Mesenchymal stem cell (in vitro differentiated cells and primary cell): ENCODE measurements around the gene SLC16A5.

ENCODE experiments used
- DNase-seq: peaks from one replicate; pipeline ENCODE4 v3.0.0-alpha.2; 2013
- H2AFZ ChIP-seq: one replicate; pipeline ENCODE4 v1.6.1; 2013; ENCODE audit warnings: low read depth, mild to moderate bottlenecking, control low read depth, inconsistent platforms, low read length, moderate library complexity
- H2AK5ac ChIP-seq: 2 replicates; pipeline ENCODE4 v1.6.1; 2013; ENCODE audit warnings: low read length, moderate library complexity, mild to moderate bottlenecking, inconsistent platforms; ENCODE audit not compliant: severe bottlenecking
- H2BK120ac ChIP-seq: one replicate; pipeline ENCODE4 v1.6.1; 2013; ENCODE audit warnings: low read depth, mild to moderate bottlenecking, inconsistent platforms, low read length, moderate library complexity
- H2BK12ac ChIP-seq, 2 experiments: one replicate each; pipeline ENCODE4 v1.6.1; 2013; ENCODE audit warnings: inconsistent platforms in 2 of 2, low read length in 2 of 2, mild to moderate bottlenecking in 2 of 2, moderate library complexity in 2 of 2, control low read depth in 1 of 2
- H2BK15ac ChIP-seq: one replicate; pipeline ENCODE4 v1.6.1; 2013; ENCODE audit warnings: mild to moderate bottlenecking, low read depth, inconsistent platforms; ENCODE audit not compliant: poor library complexity, severe bottlenecking
- H2BK5ac ChIP-seq: 2 replicates; pipeline ENCODE4 v1.6.1; 2013; ENCODE audit warnings: low read depth, mild to moderate bottlenecking, low read length, control low read depth, inconsistent platforms; ENCODE audit not compliant: poor library complexity, severe bottlenecking
- H3K14ac ChIP-seq, 2 experiments: one replicate each; pipeline ENCODE4 v1.6.1; 2013; ENCODE audit warnings: inconsistent platforms in 2 of 2, low read length in 2 of 2, control low read depth in 1 of 2, mild to moderate bottlenecking in 1 of 2, moderate library complexity in 1 of 2
- H3K18ac ChIP-seq, 2 experiments: one replicate each; pipeline ENCODE4 v1.6.1; 2013; ENCODE audit warnings: inconsistent platforms in 2 of 2, low read length in 2 of 2, control low read depth in 1 of 2, low read depth in 1 of 2, mild to moderate bottlenecking in 1 of 2
- H3K23ac ChIP-seq, 2 experiments: one replicate each; pipeline ENCODE4 v1.6.1; 2013; ENCODE audit warnings: inconsistent platforms in 2 of 2, low read length in 2 of 2, mild to moderate bottlenecking in 2 of 2, moderate library complexity in 2 of 2, control low read depth in 1 of 2
- H3K27ac ChIP-seq: 2 replicates; pipeline ENCODE4 v1.5.1; 2013; ENCODE audit warnings: mild to moderate bottlenecking, moderate library complexity, low read length, control low read depth, inconsistent platforms; ENCODE audit not compliant: poor library complexity, severe bottlenecking
- H3K27me3 ChIP-seq, 2 experiments: 2 replicates each; pipeline versions ENCODE4 v1.6.1 to v1.7.0; 2013; ENCODE audit warnings: low read length in 2 of 2, mild to moderate bottlenecking in 2 of 2, moderate library complexity in 2 of 2, control low read depth in 1 of 2, inconsistent platforms in 1 of 2; ENCODE audit not compliant: control insufficient read depth in 1 of 2, insufficient read depth in 1 of 2
- H3K36me3 ChIP-seq, 2 experiments: 2 replicates each; pipeline versions ENCODE4 v1.6.1 to v1.7.0; 2013; ENCODE audit warnings: low read length in 2 of 2, control low read depth in 1 of 2, inconsistent platforms in 1 of 2, low read depth in 1 of 2, mild to moderate bottlenecking in 1 of 2; ENCODE audit not compliant: insufficient read depth in 2 of 2, control insufficient read depth in 1 of 2
- H3K4ac ChIP-seq, 2 experiments: one replicate each; pipeline ENCODE4 v1.6.1; 2013; ENCODE audit warnings: inconsistent platforms in 2 of 2, low read length in 2 of 2, mild to moderate bottlenecking in 2 of 2, moderate library complexity in 2 of 2, control low read depth in 1 of 2, low read depth in 1 of 2
- H3K4me1 ChIP-seq: 2 replicates; pipeline ENCODE4 v1.6.1; 2013; ENCODE audit warnings: low read depth, low read length, control low read depth; ENCODE audit not compliant: control insufficient read depth, insufficient read depth
- H3K4me2 ChIP-seq: 2 replicates; pipeline ENCODE4 v1.6.1; 2013; ENCODE audit warnings: low read length, mild to moderate bottlenecking, inconsistent platforms; ENCODE audit not compliant: poor library complexity, severe bottlenecking
- H3K4me3 ChIP-seq, 2 experiments: 2 replicates each; pipeline versions ENCODE4 v1.5.1 to v1.7.0; 2013; ENCODE audit warnings: low read length in 2 of 2, mild to moderate bottlenecking in 2 of 2, control low read depth in 1 of 2, low read depth in 1 of 2; ENCODE audit not compliant: insufficient read depth in 1 of 2
- H3K79me1 ChIP-seq: replicated peaks from 2 replicates; pipeline ENCODE4 v1.6.1; 2013; ENCODE audit warnings: mild to moderate bottlenecking, control low read depth, low read length, inconsistent platforms; ENCODE audit not compliant: poor library complexity, severe bottlenecking
- H3K9ac ChIP-seq: 2 replicates; pipeline ENCODE4 v1.7.0; 2013; ENCODE audit warnings: mild to moderate bottlenecking, low read length, moderate library complexity
- H3K9me3 ChIP-seq: 2 replicates; pipeline ENCODE4 v1.7.0; 2013; ENCODE audit warnings: mild to moderate bottlenecking, low read length; ENCODE audit not compliant: control insufficient read depth
- H4K8ac ChIP-seq: one replicate; pipeline ENCODE4 v1.6.1; 2013; ENCODE audit warnings: inconsistent platforms, mild to moderate bottlenecking, low read length, moderate library complexity
- H4K91ac ChIP-seq: one replicate; pipeline ENCODE4 v1.6.1; 2013; ENCODE audit warnings: mild to moderate bottlenecking, low read length, inconsistent platforms
- WGBS: methylation state at CpG from one replicate; pipeline ENCODE4 v1.1.7; 2013; ENCODE audit warnings: mixed read lengths; 5-methylcytosine and 5-hydroxymethylcytosine counted together

SLC16A5 gene

GRCh38 chr17:75124041-75124818 is 36.5 kb downstream of the SLC16A5 start:
- Histone ChIP-seq H3K4ac (peak overlapping the region in 1 of 2 experiments; percentile 34), H2BK12ac (peak overlapping the region in 1 of 2 experiments; percentile 48), H3K27me3 (no peaks in the 10 kb centered on the region), H2AFZ (no peak overlapping the region), H3K4me3 (no peak overlapping the region), H2BK5ac (no peak overlapping the region), H3K9me3 (no peaks in the 10 kb centered on the region), H2AK5ac (peak overlapping the region; percentile 45), H3K36me3 (peaks cover 13 to 38% of the 10 kb centered on the region in 2 experiments), H2BK15ac (peak overlapping the region; percentile 30), H3K79me1 (peaks cover 23% of the 10 kb centered on the region), H3K4me2 (no peak overlapping the region), H3K27ac (peak overlapping the region; percentile 18), H4K91ac (peak overlapping the region; percentile 7), H3K14ac (no peak overlapping the region), H4K8ac (peak overlapping the region; percentile 70), H3K23ac (peak overlapping the region in 1 of 2 experiments; percentile 23), H3K9ac (no peak overlapping the region), H3K18ac (peak overlapping the region; percentile 37 to 61), H3K4me1 (peaks cover 13% of the 10 kb centered on the region), H2BK120ac (no peak overlapping the region)
- 76% methylated on average over 19 of the region's 19 CpGs for WGBS
- DNase-seq = peak; percentile 36

GRCh38 chr17:75124819-75125162 is 37.0 kb downstream of the SLC16A5 start:
- peak overlapping the region; percentile 14 for H2AK5ac ChIP-seq
- H3K14ac ChIP-seq = no peak overlapping the region
- no peak overlapping the region for H2BK15ac ChIP-seq
- H2BK12ac ChIP-seq = no peak overlapping the region
- H4K91ac ChIP-seq = no peak overlapping the region
- H3K23ac ChIP-seq = peak overlapping the region in 1 of 2 experiments; percentile 23
- H2BK120ac ChIP-seq = peak overlapping the region; percentile 51
- no peak overlapping the region for H3K4me2 ChIP-seq
- peaks cover 14% of the 10 kb centered on the region for H3K4me1 ChIP-seq
- H3K79me1 ChIP-seq = peaks cover 23% of the 10 kb centered on the region
- H2AFZ ChIP-seq = no peak overlapping the region
- peak overlapping the region; percentile 70 for H4K8ac ChIP-seq
- H3K9me3 ChIP-seq = no peaks in the 10 kb centered on the region
- no peak overlapping the region for H3K27ac ChIP-seq
- H3K9ac ChIP-seq = no peak overlapping the region
- no peak overlapping the region for H2BK5ac ChIP-seq
- WGBS = 93% methylated on average over 4 of the region's 4 CpGs
- peaks cover 18 to 41% of the 10 kb centered on the region in 2 experiments for H3K36me3 ChIP-seq
- H3K4ac ChIP-seq = peak overlapping the region in 1 of 2 experiments; percentile 34
- peak overlapping the region in 1 of 2 experiments; percentile 7 for H3K18ac ChIP-seq
- H3K27me3 ChIP-seq = no peaks in the 10 kb centered on the region
- no peak for DNase-seq
- no peak overlapping the region for H3K4me3 ChIP-seq

GRCh38 chr17:75125984-75126383 is 38.2 kb downstream of the SLC16A5 start:
- 77% methylated on average over 3 of the region's 3 CpGs for WGBS

GRCh38 chr17:75126954-75127353 is 39.2 kb downstream of the SLC16A5 start:
- Histone ChIP-seq H3K18ac (no peak overlapping the region), H3K27me3 (no peaks in the 10 kb centered on the region), H3K4me2 (no peak overlapping the region), H3K27ac (no peak overlapping the region), H2AFZ (no peak overlapping the region), H3K4ac (no peak overlapping the region), H3K36me3 (peaks cover 18 to 39% of the 10 kb centered on the region in 2 experiments), H4K91ac (no peak overlapping the region), H3K4me3 (no peak overlapping the region), H2BK15ac (no peak overlapping the region), H2BK120ac (no peak overlapping the region), H2AK5ac (no peak overlapping the region), H2BK12ac (no peak overlapping the region), H3K14ac (no peak overlapping the region), H3K4me1 (peaks cover 24% of the 10 kb centered on the region), H3K79me1 (peaks cover 26% of the 10 kb centered on the region), H3K9ac (no peak overlapping the region), H3K23ac (no peak overlapping the region), H4K8ac (no peak overlapping the region), H2BK5ac (no peak overlapping the region), H3K9me3 (no peaks in the 10 kb centered on the region)
- WGBS = 93% methylated on average over 8 of the region's 8 CpGs
- DNase-seq = no peak

More at GRCh38 chr17:75125984-75126383, 38.2 kb downstream of the SLC16A5 start:
- no peak overlapping the region for H3K4me2 ChIP-seq
- peaks cover 22% of the 10 kb centered on the region for H3K4me1 ChIP-seq
- no peak overlapping the region for H3K9ac ChIP-seq
- no peak overlapping the region for H3K4me3 ChIP-seq
- no peak overlapping the region for H3K4ac ChIP-seq
- H2AFZ ChIP-seq = no peak overlapping the region
- no peak overlapping the region for H3K27ac ChIP-seq
- no peak overlapping the region for H2BK12ac ChIP-seq
- no peak overlapping the region for H2BK120ac ChIP-seq
- H3K79me1 ChIP-seq = peaks cover 24% of the 10 kb centered on the region
- H4K8ac ChIP-seq = no peak overlapping the region
- peaks cover 22 to 43% of the 10 kb centered on the region in 2 experiments for H3K36me3 ChIP-seq
- H3K23ac ChIP-seq = no peak overlapping the region
- no peak overlapping the region for H2BK15ac ChIP-seq
- H2AK5ac ChIP-seq = no peak overlapping the region
- H3K9me3 ChIP-seq = no peaks in the 10 kb centered on the region
- DNase-seq = no peak
- H3K27me3 ChIP-seq = no peaks in the 10 kb centered on the region
- H3K14ac ChIP-seq = no peak overlapping the region
- no peak overlapping the region for H4K91ac ChIP-seq
- no peak overlapping the region for H3K18ac ChIP-seq
- H2BK5ac ChIP-seq = no peak overlapping the region
